ENCODE measurements around the gene TAOK1.

The TAOK1 gene

DNA sequence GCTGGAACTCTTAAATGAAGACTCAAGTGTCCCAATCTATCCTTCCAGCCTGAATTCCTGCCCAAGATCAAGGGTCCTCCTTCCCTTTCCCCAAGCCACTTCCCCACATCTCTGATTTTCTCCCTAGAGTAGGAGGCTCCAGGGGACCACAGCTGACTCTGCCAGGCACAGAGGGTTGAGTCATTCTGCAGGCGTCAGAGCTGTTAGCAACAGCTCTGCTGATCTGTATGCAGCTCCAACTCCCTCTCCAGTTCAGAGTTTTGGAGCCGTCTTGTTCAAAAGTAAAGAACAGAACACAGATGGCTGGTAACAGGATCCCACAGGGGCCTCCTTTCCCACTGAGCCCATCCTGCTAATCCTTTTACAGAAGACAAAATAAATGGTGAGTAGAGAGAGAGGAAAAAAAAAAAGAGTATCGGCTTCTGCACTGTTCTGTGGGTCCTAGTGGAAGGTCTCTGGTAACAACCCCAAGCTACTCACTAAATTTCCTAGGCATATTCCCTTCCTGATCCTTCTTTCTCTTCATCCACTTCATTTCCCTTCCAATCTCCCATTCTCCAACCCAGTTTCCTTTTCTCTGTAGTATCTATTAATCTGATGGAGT, 13.4 kb upstream of the TAOK1 start:
- in situ Hi-C loops (cut with HindIII; ENCODE audit: low sequenced_read_pairs), result no loop called here

GRCh38 chr17:29378500-29378899, 11.7 kb upstream of the TAOK1 start:
- in situ Hi-C loops (cut with HindIII; ENCODE audit: low sequenced_read_pairs), result no loop called here

- in situ Hi-C loops (cut with HindIII; ENCODE audit: low sequenced_read_pairs), result no loop called here
These were observed 10.8 kb upstream of the TAOK1 start for GRCh38 chr17:29379084-29379991.

- in situ Hi-C loops (cut with HindIII; ENCODE audit: low sequenced_read_pairs), result no loop called here
These were observed 6.5 kb upstream of the TAOK1 start for GRCh38 chr17:29383686-29384085.

- in situ Hi-C loops (cut with HindIII; ENCODE audit: low sequenced_read_pairs), result loop anchor here (5.0 kb wide), 1 partner anchor 62 kb away; no protein-coding TSS in a partner anchor
These were observed 5.3 kb upstream of the TAOK1 start for GRCh38 chr17:29384901-29385300.

- in situ Hi-C loops (cut with HindIII; ENCODE audit: low sequenced_read_pairs), result loop anchor here (5.0 kb wide), 1 partner anchor 61 kb away; no protein-coding TSS in a partner anchor
These were observed 3.4 kb upstream of the TAOK1 start for GRCh38 chr17:29386760-29387159.

GRCh38 chr17:29388937-29389336, 1.2 kb upstream of the TAOK1 start:
- in situ Hi-C loops (cut with HindIII; ENCODE audit: low sequenced_read_pairs), result loop anchor here (5.0 kb wide), 1 partner anchor 58 kb away; no protein-coding TSS in a partner anchor

DNA sequence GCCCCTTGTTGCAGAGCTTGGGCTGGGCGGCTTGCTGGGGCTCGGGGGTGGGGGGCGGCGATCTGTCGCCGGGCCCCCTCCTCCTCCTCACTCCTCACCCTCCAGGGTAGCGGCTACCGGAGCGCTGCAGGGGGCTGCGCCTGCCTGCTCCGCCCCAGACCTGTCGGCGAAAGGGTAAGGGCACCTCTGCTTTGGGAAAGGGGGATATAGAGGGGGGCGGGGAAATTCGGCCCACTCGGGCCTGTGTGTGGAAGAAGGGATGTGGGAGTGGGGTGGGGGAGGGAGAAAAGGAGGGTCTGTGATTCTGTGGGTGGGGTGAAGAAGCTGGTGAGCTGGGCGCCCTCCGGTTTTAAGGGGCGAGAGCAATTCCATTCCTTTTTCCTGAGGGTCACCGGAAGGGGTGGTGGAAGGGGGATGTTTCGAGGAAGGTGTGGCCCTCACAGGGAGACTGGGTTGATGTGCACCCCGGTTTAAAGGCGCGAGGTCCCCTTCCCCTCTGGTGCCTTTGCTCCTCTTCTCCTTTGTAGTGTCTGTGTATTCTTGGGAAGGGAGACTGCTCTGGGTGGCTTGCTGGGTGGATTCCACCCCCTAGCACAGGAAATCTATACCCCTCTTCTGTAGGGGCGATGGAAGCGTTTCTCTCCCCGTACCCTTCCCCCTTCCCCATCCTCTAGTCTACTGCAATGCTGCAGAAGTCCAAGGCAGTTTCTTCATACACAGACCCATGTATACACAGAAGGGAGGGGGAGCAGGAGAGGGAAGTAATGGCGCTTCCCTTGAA, 878 bp downstream of the TAOK1 start:
- in situ Hi-C loops (cut with HindIII; ENCODE audit: low sequenced_read_pairs), result no loop called here

DNA sequence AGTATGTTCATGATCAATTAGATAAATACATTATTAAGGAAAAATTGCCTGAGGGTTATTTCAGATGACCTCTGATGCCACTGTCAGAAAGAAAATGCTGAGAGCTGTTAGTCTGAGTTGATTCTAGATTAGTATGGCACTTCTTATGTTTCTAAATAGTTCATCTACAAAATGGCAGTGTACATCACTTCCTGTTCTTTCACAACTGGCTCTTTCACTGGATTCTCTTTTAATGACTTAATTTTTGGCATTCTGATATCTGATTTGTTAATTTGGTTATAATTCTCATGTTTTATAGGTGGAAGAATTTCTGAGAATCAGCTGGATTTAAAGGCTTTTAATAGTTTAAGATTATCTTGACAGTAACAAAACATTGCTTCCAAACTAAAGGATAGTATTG, 3.3 kb downstream of the TAOK1 start:
- in situ Hi-C loops (cut with HindIII; ENCODE audit: low sequenced_read_pairs), result no loop called here

- in situ Hi-C loops (cut with HindIII; ENCODE audit: low sequenced_read_pairs), result no loop called here
These were observed 4.6 kb downstream of the TAOK1 start for GRCh38 chr17:29394761-29395160.

DNA sequence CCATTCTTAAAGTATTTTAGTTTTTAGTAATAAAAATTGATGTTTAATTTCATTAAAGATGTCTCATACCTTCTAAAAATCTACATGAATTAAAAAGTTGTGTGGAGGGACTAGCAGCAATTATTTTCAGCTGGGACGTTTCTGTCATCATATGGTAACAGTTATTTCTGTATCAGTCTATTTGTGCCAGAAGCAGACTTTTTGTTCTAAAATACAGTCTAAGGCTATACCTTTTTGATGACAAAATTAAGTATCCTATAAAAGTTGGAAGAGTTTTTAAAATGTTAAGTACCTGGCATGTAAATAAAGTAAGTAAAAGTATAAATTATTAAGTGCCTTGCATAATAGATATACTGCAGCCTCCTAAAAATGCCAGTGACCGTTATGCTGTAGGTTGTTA, 5.9 kb downstream of the TAOK1 start:
- in situ Hi-C loops (cut with HindIII; ENCODE audit: low sequenced_read_pairs), result no loop called here

- in situ Hi-C loops (cut with HindIII; ENCODE audit: low sequenced_read_pairs), result loop anchor here (5.0 to 10.0 kb wide), 2 partner anchors 65 to 148 kb away; no protein-coding TSS in a partner anchor
These were observed 9.5 kb downstream of the TAOK1 start for GRCh38 chr17:29399634-29400033.

GRCh38 chr17:29400818-29401217, 10.7 kb downstream of the TAOK1 start:
- in situ Hi-C loops (cut with HindIII; ENCODE audit: low sequenced_read_pairs), result loop anchor here (5.0 to 10.0 kb wide), 2 partner anchors 66 to 146 kb away; no protein-coding TSS in a partner anchor

- in situ Hi-C loops (cut with HindIII; ENCODE audit: low sequenced_read_pairs), result loop anchor here (5.0 to 10.0 kb wide), 2 partner anchors 66 to 146 kb away; no protein-coding TSS in a partner anchor
These were observed 11.1 kb downstream of the TAOK1 start for GRCh38 chr17:29401258-29401657.

DNA sequence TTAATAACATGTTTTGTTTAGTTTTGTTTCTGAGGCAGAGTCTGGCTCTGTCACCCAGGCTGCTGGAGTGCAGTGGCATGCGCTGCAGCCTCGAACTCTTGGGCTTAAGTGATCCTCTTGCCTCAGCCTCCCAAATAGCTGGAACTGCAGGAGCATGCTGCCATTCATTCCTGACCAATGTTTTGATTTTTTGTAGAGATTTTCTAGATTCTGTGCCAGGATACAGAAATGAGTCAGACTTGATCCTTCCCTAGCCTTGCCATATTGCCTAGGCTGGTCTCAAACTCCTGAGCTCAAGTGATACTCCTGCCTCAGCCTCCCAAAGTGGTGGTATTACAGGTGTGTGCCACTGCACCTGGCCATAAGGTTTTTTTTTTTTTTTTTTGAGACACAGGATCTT, 17.7 kb downstream of the TAOK1 start:
- in situ Hi-C loops (cut with HindIII; ENCODE audit: low sequenced_read_pairs), result loop anchor here (10.0 kb wide), 1 partner anchor 73 kb away; no protein-coding TSS in a partner anchor

DNA sequence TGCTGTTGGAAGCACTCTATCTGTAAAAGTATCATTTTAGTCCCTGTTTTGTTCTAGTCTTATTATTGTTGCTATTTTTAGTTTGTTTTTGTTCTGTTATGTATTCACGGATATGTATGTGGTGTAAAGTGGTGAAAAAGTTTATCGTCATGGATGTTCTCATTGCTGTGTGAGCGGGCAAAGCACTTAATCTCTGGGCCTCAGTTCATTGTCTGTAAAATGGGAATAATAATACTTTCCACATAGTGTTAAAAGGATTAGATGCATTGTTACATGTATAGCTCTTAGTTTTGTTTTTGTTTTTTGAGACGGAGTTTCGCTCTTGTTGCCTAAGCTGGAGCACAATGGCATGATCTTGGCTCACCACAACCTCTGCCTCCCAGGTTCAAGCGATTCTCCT, 19.8 kb downstream of the TAOK1 start:
- in situ Hi-C loops (cut with HindIII; ENCODE audit: low sequenced_read_pairs), result loop anchor here (10.0 kb wide), 1 partner anchor 75 kb away; no protein-coding TSS in a partner anchor

- in situ Hi-C loops (cut with HindIII; ENCODE audit: low sequenced_read_pairs), result no loop called here
These were observed 22.8 kb downstream of the TAOK1 start for GRCh38 chr17:29412780-29413565.

DNA sequence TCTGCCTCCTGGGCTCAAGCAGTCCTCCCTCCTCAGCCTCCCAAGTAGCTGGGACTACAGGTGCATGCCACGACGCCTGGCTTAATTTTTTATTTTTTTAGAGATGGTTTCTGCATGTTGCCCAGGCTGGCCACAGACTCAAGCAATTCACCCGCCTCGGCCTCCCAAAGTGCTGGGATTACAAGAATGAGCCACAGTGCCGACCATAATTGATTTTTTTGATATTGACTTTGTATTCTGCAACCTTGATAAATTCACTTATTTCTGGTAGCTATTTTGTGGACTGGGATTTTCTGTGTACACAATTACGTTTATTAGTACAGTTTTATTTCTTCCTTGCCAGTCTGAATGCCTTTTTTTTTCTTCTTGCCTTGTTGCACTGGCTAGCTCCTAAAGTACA, 30.0 kb downstream of the TAOK1 start:
- in situ Hi-C loops (cut with HindIII; ENCODE audit: low sequenced_read_pairs), result no loop called here

DNA sequence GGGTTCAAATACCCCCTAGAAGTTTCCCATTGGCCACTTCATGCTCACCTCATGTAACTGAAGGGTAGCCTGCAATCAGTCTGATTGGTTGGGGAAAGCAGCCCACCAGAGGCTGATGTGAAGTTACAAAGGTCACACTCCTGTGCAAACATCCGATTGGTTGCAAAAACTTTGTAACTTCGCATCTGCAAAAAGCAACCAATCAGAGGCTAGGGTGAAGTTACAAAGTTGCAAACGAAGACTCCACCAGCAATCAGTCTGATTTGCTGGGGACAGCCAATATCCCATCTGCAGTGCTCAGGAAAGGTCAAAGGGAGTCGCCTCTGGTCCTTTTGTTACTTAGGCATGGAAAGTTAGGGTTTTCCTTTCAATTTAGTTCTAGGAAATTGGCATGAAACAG, 40.1 kb downstream of the TAOK1 start:
- in situ Hi-C loops (cut with HindIII; ENCODE audit: low sequenced_read_pairs), result loop anchor here (10.0 kb wide), 1 partner anchor 115 kb away; no protein-coding TSS in a partner anchor

- in situ Hi-C loops (cut with HindIII; ENCODE audit: low sequenced_read_pairs), result loop anchor here (10.0 kb wide), 1 partner anchor 111 kb away; no protein-coding TSS in a partner anchor
These were observed 43.4 kb downstream of the TAOK1 start for GRCh38 chr17:29433541-29433940.
